GM21717 (cell line): ENCODE results near the gene MYH11.

ENCODE experiments used
- ATAC-seq: cut with Tn5 transposase; IDR thresholded peaks from one replicate; pipeline ENCODE4 v1.9.1; 2021; ENCODE audit warnings: mild to moderate bottlenecking, moderate library complexity; ENCODE audit not compliant: unreplicated experiment

MYH11 gene

DNA sequence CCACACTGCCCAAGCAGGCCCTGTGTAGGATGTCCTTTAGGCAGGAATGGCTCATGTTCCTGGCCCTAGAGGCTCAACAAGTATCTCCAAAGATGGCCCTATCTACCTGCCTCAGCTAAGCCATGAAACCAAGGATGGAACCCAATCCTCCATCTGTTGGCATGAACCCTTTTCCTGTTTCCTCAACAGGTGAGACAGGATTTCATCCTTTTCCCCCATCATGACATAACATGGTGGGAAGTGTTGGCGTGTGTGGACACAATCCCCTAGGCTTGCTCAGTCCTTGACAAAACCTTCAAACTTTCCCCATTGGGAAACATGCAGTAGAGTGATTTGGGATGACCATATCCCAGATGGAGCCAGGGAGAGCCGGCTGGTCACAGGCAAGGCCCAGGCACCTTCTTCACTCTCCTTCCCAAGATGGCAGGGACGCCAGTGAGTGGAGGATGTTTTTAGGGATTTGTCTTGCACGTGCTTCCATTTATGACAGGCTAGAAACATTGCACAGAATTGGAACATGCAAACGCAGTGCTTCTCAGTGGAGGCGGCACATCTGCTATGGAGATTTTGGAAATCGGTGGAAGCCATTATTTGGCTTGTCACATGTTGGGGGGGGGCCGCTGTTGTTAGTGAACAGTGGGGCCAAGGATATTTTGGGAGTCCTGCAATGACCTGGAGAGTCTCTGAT, 77.0 kb downstream of the MYH11 start:
- no peak for ATAC-seq

DNA sequence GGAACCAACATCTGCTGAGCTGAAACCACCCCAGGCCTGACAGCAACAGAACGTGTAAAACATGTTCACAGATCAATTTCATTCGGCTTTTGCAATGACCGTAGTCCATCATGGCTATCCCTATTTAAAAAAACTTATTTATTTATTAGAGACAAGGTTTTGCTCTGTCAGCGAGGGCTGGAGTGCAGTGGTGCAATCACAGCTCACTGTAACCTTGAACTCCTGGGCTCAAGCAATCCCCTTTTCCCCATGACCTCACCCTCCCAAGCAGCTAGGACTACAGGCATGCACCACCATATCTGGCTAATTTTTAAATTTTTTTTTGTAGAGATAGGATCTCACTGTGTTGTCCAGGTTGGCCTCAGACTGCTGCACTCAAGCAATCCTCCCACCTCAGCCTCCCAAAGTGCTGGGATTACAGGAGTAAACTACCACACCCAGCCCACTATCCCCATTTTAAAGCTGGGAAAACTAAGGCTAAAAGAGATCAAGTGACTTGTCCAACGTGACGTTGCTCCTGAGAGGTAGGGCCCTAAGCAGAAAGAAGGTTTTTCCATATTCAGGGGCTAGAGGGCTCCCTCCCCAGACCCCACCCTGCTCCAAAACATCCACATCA, 77.7 kb downstream of the MYH11 start:
- no peak for ATAC-seq

DNA sequence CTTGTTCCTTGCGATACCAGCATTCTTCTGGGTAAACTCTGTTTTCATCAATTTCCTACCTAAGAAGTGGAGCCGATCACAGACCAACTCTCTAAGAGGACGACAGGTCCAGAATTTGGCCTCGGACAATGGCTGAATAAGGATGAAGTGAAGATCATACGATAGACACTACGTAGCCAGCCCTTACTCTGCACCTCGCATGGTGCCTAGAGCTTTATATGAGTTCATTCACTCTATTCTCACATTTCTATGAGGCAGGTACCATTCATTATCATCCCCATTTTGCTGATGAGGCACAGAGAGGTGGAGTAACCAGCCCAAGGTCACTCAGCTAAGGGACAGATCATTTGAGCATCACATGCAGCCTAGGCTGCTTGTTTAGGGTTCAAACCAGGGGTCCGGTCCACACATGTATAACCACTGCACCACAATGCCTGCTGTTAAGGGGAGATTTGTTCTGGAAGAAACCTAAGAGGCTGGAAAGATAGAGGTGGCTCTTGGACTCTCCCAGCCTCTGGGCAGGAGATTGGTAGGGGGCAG, 78.6 kb downstream of the MYH11 start:
- no peak for ATAC-seq

DNA sequence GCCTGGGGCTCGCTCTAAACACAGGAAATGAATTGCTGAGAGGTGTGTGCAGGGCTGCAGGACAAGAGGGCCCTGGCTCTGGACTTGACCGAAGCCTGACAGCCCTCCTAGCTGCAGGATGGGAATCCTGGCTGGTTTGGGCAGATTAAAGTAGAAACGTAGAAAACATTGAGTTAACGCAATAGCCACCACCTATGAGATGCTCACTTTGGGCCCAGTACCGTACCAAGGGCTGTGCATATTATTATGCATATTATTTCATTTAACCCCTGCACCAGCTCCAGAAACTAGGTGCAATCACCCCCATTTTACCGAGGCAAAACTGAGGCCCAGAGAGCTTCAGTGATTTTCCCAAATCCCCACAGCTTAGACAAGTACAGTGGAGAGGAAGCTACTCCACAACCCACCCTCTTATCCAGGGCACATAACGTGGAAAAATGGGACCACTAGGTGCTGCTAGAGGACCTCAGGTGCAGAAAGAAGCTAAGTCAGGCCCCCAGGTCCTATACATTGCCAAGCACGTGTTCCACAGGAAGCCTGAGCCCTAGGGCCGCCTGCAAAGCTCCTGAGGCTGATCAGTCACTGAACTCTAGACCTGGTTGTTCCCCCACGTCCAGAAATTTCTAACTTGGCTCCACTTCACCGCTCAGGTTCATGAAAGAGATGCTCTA, 79.2 kb downstream of the MYH11 start:
- ATAC-seq: no peak

DNA sequence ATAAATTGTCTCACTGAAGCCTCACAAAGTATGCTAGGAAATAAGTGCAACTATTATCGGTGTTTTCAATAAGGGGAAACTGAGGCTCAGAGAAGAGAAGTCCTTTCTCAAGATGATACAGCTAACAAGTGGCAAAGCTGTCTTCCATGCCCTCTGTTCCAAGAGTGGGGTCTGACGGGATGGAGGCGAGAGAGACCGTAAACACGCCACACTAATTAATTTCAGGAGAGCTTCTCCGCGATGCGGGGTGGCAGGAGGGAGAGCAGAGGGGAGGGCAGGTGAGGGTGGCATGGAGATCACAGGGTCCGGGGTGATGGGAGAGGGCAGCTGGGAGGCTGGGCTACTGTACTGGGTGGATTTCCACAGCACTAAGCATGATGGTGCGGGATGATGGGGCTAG, 80.3 kb downstream of the MYH11 start:
- ATAC-seq: no peak

DNA sequence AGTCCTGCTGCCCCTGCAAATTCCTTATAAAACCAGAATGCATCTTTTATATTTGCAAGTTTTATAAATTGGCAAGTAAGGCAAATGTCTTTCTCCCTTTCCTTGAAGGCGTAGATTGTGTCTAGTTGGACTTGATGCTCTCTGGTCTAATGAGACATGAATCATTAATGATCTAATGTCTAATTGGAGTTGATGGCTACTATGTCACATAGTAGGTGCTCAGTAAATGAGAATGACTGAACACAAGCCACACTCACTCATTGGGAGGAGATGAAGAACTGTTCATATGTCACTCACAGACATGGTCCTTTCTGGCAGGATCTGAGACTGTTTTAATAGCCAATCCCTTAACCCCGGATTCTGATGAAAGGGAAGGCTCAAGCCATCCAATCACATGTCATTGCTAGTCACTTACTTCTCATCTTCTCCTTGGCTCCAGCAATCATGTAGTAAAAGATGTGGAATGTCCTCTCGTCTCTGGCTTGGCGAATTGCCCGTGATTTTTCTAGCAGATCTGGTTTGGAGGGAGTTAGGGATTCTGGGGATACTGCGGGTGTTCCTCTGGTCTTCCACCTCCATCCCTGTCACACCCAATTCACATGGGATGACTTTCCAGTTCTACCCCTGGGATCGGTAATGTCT, 81.0 kb downstream of the MYH11 start:
- no peak for ATAC-seq

DNA sequence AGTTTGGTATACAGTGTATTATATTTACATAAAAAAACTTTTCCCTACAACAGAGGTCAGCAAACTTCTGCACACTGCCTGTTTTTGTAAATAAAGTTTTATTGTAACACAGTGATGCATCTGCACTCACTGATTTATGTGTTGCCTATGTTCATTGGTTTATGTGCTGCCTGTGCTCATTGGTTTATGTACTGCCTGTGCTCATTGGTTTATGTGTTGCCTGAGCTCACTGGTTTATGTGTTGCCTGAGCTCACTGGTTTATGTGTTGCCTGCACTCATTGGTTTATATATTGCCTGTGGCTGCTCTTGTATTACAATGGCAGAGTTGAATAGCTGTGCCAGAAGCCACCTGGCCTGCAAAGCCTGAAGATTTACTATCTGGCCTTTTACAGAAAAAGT, 81.6 kb downstream of the MYH11 start:
- no peak for ATAC-seq

DNA sequence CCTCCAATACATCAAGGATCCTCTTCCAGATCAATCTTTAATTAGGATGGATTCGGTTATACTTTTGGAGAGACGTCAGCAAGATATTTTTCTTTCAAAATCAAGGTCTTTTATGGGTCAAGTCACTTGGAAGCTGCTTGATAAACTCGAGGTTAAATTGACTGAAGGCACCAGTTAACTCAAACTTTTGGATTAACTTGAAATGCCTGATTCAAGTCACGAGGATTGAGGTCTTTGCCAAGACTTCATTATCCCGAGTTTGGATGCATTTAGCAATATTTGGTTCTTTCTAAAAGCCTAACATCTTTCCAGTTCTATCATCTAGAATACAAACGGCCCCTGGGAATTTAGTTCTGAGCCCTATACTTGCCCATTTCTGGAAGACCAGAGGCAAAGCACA, 82.9 kb downstream of the MYH11 start:
- no peak for ATAC-seq

DNA sequence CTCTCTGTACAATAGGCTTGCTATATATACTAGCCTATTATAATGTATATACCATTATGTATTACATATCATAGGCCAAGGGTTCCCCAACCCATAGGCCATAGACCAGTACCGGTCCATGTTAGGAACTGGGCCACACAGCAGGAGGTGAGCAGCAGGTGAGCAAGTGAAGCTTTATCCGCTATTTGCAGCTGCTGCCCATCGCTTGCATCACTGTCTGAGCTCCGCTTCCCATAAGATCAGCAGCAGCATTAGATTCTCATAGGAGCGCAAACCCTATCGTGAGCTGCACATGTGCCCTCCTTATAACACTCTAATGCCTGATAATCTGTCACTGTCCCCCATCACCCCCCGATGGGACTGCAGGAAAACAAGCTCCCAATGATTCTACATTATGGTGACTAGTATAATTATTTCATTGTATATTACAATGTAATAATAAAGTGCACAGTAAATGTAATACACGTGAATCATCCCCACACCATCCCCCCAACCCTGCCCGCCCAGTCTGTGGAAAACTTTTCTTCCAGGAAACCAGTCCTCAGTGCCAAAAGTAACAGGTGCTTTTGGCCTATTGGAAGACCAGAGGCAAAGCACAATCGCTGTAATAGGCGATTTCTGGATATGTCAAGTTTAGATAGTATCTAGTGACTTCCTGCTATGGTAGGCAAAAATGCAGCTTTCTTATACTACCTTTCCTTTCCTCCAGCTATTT, 84.1 kb downstream of the MYH11 start:
- no peak for ATAC-seq

DNA sequence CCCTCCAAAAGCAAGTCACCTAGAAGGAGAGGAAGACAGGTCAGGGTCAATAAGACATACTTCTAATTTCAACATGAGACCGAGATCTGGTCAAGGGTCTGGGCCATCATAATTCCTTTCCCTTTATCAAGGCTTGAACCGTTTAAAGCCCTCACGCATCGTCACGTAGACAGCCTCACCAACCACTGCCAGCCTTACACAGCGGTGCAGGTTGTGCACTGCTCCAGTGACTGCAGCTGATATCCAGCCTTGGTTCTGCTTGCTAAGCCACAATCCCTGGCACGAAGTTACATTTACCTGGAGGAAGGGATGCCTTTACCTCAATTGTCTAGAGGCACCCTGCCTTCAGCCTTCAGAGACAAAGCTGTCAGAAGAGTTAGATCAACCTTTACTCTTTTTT, 85.1 kb downstream of the MYH11 start:
- no peak for ATAC-seq

DNA sequence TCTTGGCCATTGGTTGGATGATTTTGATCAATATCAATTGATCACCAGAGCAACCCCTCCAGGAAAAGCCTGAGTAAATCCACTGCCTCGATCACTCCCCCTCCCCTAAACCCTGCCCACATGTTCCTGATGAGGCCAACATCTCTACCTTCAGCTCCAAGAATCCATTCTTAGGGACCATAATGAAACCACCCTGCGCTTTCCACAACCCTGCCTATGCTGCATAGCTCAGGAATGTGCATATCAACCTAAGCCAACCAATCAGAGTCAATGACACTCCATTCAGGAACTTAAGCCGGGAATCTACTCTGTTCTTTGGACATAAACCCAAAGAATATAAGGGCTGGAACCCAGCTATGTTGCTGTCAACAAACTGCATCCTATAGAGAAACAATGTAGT, 86.3 kb downstream of the MYH11 start:
- no peak for ATAC-seq

DNA sequence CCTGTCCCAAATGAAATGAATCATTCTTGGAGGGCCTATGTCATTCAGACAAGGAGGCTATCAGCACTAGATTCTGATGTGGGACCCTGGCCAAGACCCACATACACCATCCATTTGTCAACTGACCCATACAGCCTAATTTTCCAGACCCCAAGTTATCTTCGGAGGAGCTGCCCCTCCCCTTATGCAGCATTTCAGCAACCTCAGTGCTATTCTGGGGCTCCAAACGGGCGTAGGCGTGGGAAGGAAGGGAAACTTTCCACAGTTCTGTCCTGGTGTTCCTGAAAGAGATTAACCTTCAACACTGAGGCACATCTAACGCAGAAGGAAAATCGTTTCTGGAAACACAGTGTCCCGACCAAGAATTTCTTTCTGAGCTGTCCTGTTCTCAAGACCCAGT, 86.7 kb downstream of the MYH11 start:
- no peak for ATAC-seq

DNA sequence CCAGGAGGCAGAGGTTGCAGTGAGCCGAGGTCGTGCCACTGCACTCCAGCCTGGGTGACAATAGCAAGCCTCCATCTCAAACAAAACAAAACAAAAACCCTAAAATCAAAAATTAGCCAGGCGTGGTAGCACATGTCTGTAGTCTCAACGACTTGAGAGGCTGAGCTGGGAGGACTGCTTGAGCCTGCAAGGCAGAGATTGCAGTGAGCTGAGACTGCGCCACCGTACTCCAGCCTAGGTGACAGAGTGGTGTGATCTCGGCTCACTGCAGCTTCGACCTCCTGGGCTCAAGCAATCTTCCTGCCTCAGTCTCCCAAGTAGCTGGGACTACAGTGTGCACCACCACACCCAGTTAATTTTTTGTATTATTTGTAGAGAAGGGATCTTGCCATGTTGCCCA, 87.6 kb downstream of the MYH11 start:
- ATAC-seq: no peak

DNA sequence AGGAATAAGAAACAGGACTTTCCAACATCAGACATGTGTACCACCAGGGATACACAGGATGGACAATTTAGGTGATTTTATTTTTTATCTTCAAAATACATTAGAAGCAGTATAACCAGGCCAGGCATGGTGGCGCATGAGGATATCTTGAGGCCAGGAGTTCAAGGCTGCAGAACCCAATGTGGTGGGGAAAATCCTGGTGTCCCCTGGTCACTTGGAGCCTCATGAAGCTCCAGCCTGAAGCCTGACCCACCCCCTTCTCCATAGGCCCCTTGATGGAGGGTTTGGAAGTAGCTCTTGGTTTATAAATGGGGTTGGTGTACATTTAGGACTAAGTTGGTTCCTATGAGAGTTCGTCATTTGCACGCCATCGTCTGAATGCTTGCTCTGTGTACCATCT, 88.6 kb downstream of the MYH11 start:
- ATAC-seq: no peak

DNA sequence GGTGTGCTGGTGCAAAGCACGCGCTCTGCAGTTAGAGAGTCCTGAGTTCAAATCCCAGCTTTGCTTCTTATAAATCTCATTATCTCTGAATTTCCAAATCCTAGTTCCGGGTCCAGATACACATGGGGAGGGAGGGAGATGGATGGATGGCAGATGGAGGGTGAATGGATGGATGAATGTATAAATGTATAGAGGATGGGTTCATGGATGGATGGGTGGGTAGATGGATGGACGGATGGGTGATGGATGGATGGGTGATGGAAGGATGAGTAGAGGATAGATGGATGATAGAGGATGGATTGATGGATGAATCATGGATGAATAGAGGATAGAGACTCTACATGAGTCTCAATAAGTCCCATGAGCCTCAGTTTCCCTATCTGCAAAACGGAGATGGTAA, 89.9 kb downstream of the MYH11 start:
- ATAC-seq: no peak

DNA sequence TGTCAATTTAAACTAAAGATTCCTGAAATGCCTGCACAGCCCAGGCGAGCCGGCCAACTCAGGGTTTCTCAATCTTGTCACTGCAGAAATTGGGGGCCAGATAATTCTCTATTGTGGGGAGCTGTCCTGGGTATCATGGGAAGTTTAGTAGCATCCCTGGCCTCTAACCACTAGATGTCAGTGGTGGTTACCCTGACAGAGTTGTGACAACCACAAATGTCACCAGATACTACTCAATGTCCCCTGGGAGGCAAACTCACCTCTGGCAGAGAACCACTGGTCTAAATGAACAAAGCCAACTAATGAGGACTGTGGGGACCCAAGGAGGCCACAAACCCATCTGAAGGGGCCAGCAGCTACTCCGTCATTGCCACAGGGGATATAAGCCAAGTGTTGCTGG, 90.9 kb downstream of the MYH11 start:
- ATAC-seq: no peak

DNA sequence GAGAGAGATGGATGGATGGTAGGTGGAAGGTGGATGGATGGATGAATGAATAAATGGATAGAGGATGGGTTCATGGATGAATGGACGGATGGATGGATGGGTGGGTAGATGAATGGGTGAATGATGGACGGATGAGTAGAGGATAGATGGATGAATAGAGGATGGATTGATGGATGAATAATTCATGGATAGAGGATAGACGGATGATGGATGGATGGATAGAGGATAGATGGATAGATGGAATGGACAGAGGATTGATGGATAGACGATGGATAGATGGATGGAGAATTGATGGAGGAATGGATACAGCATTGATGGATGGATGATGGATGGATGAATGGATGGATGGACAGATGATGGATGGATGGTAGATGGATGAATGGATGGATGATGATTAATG, 91.7 kb downstream of the MYH11 start:
- ATAC-seq: no peak

DNA sequence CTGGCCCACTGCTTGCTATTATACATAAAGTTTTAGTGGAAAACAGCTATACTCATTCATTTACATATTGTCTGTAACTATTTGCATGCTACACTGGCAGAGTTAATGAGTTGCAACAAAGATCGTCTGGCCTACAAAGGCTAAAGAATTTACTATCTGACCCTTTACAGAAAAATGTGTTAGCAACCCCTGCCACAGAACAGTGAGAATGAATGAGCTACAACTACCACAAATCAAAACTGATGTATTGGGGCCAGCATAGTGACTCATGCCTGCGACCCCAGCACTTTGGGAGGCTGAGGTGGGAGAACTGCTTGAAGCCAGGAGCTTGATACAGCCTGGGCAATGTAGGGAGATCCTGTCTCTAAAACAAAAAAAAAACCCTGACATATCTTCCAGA, 92.7 kb downstream of the MYH11 start:
- ATAC-seq: no peak

DNA sequence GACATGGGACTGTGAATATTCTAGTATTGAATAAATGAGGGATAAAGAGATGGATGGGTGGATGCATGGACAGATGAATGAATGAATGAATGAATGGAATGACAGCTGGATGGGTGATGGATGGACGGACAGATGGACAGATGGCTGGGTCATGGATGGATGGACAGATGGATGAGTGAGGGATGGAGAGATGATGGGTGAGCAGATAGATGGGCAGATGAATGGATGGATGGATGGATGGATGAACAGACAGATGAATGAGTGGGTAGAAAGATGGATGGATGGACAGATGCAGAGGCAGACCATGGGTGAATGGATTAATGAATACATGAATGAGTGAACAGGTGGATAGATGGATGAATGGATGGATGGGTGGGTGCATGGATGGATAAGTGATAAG, 96.7 kb downstream of the MYH11 start:
- ATAC-seq: no peak

DNA sequence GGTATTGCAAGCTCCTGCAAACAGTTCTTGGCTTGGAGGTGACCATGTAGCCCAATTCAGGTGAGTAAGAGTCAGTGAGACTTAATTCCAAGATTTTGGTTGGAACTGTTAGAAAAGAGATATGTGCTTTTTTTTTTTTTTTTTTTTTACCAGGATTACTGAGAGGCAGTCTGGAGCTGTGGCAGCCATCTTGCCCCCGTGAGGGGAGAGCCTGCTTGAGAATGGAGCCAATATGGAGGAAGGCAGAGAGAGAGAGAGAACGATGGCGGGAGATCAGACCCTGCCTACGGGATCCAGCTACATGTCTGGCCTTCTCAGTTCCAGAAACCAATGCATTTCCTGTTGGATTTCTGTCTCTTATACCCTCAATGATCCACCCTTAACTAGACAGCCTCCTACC, 97.8 kb downstream of the MYH11 start:
- ATAC-seq: no peak

DNA sequence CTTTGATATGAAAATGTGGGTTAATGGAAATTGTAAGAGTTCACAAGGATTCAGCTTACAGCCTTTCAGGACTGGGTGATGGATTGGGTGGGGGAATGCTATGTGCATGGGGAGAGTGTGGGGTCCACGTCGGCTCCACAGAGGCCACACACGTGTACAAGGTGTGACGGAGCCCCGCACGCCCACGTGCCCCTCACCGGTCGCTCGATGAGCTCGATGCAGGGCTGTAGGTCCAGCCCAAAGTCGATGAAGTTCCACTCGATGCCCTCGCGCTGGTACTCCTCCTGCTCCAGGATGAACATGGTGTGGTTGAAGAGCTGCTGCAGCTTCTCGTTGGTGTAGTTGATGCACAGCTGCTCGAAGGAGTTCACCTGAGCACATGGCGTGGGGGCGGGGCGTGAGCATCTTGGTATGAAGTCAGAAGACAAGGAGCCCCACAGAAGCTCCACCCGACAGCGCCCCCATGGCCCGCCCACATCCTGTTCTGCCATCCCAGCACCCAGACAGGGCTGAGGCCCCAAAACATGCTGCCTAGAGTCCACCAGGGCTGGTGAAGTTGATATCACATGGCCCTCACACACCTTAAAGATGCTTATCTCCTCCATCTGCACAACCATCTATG, 99.1 kb downstream of the MYH11 start:
- ATAC-seq: no peak
